ENCODE results near the gene BANP. TPM values are rescaled to one million over a fixed set of nuclear protein-coding genes. Genes with fewer than 3 reads are reported as not detected.

The BANP gene
- total RNA-seq, 1 experiment from 2014 or later: 24.2 TPM

DNA sequence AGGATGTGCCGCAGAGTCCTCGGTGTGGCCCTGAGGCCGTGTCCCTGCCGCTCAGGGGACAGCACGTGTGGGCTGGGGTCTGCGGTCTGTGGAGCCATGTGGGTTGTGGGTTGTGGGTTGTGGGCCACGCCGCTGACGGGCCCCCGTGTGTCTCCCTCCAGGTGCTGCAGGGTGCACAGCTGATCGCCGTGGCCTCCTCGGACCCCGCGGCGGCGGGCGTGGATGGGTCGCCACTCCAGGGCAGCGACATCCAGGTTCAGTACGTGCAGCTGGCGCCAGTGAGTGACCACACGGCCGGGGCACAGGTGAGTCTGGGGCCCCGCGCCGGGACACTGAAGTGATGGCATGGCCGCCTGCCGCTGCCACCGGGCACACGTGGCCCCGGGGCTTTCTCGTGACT, 120.7 kb downstream of the BANP start:
- Histone ChIP-seq H3K4me1 (ENCODE audit: insufficient read depth, low read length) (no peaks in the 10 kb centered on the region), H3K79me2 (ENCODE audit: low read length) (no peaks in the 10 kb centered on the region), H4K20me1 (ENCODE audit: low read length) (no peaks in the 10 kb centered on the region), H2AFZ (ENCODE audit: low read length) (no peak overlapping the region), H3K27ac (ENCODE audit: low read length) (no peak overlapping the region), H3K4me2 (ENCODE audit: low read length) (no peak overlapping the region), H3K9me2 (replicated peaks; ENCODE audit: low read length) (no peaks in the 10 kb centered on the region), H3K9me3 (ENCODE audit: low read length) (no peaks in the 10 kb centered on the region), H3K4me3 (ENCODE audit: low read length) (no peak overlapping the region), H3K9ac (ENCODE audit: low read length) (no peak overlapping the region), H3K27me3 (ENCODE audit: low read length) (no peaks in the 10 kb centered on the region), H3F3A (ENCODE audit: low read length, unreplicated experiment) (no peaks in the 10 kb centered on the region), H3K36me3 (ENCODE audit: low read depth, low read length) (no peaks in the 10 kb centered on the region)
- intact Hi-C loops (cut with micrococcal nuclease): no loop called here
- no peak for DNase-seq
- POLR2A ChIA-PET (ENCODE audit: unreplicated experiment): no interaction called here
- BruUV-seq (replicated peaks): no TSS peak
- no peak for TF ChIP-seq EZH2 (IDR thresholded peaks at IDR 0.05; ENCODE audit: low read length, unreplicated experiment)
- TF ChIP-seq EZH2phosphoT487 (IDR thresholded peaks at IDR 0.05; ENCODE audit: borderline replicate concordance, low read length): no peak
- TF ChIP-seq, protein P1, sequence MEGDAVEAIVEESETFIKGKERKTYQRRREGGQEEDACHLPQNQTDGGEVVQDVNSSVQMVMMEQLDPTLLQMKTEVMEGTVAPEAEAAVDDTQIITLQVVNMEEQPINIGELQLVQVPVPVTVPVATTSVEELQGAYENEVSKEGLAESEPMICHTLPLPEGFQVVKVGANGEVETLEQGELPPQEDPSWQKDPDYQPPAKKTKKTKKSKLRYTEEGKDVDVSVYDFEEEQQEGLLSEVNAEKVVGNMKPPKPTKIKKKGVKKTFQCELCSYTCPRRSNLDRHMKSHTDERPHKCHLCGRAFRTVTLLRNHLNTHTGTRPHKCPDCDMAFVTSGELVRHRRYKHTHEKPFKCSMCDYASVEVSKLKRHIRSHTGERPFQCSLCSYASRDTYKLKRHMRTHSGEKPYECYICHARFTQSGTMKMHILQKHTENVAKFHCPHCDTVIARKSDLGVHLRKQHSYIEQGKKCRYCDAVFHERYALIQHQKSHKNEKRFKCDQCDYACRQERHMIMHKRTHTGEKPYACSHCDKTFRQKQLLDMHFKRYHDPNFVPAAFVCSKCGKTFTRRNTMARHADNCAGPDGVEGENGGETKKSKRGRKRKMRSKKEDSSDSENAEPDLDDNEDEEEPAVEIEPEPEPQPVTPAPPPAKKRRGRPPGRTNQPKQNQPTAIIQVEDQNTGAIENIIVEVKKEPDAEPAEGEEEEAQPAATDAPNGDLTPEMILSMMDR (conservative IDR thresholded peaks at IDR 0.05; ENCODE audit: low read depth, low read length): no peak
- no peak for ATAC-seq
- CTCF ChIA-PET: no interaction called here

DNA sequence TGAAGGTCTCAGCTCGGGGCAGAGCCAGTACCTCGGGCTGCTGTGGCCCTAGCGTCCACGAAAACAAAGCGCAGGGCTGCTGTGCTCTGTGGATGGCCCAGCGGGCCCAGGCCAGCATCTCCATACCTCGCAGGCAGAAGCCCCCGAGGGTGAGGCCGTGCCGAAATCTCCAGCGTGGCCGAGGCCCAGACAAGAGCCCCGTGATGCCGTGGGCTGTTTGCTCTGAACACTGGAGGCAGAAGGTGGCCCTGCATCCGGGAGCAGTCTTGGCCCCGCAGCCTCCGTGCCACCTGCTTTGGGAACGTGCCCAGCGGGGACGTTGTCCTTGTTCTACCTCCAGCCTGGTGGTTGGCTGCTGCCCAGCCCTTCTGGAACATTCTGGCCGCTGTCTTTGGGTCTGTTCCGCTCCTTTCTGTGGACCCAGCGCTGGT, 121.4 kb downstream of the BANP start:
- no peak for DNase-seq
- H3K27ac ChIP-seq (ENCODE audit: low read length): no peak overlapping the region
- POLR2A ChIA-PET (ENCODE audit: unreplicated experiment): no interaction called here
- intact Hi-C loops (cut with micrococcal nuclease): no loop called here
- no peaks in the 10 kb centered on the region for H4K20me1 ChIP-seq (ENCODE audit: low read length)
- no peaks in the 10 kb centered on the region for H3K9me2 ChIP-seq (replicated peaks; ENCODE audit: low read length)
- H3F3A ChIP-seq (ENCODE audit: low read length, unreplicated experiment): no peaks in the 10 kb centered on the region
- no peaks in the 10 kb centered on the region for H3K9me3 ChIP-seq (ENCODE audit: low read length)
- H3K4me2 ChIP-seq (ENCODE audit: low read length): no peak overlapping the region
- no peak overlapping the region for H2AFZ ChIP-seq (ENCODE audit: low read length)
- BruUV-seq (replicated peaks): no TSS peak
- ATAC-seq: no peak
- no peaks in the 10 kb centered on the region for H3K27me3 ChIP-seq (ENCODE audit: low read length)
- CTCF ChIA-PET: no interaction called here
- H3K36me3 ChIP-seq (ENCODE audit: low read depth, low read length): no peaks in the 10 kb centered on the region
- H3K79me2 ChIP-seq (ENCODE audit: low read length): no peaks in the 10 kb centered on the region
- no peak overlapping the region for H3K9ac ChIP-seq (ENCODE audit: low read length)
- H3K4me3 ChIP-seq (ENCODE audit: low read length): no peak overlapping the region
- no peak for TF ChIP-seq EZH2 (IDR thresholded peaks at IDR 0.05; ENCODE audit: low read length, unreplicated experiment)
- TF ChIP-seq, protein P1 (conservative IDR thresholded peaks at IDR 0.05; ENCODE audit: low read depth, low read length): no peak
- TF ChIP-seq EZH2phosphoT487 (IDR thresholded peaks at IDR 0.05; ENCODE audit: borderline replicate concordance, low read length): no peak
- H3K4me1 ChIP-seq (ENCODE audit: insufficient read depth, low read length): no peaks in the 10 kb centered on the region

DNA sequence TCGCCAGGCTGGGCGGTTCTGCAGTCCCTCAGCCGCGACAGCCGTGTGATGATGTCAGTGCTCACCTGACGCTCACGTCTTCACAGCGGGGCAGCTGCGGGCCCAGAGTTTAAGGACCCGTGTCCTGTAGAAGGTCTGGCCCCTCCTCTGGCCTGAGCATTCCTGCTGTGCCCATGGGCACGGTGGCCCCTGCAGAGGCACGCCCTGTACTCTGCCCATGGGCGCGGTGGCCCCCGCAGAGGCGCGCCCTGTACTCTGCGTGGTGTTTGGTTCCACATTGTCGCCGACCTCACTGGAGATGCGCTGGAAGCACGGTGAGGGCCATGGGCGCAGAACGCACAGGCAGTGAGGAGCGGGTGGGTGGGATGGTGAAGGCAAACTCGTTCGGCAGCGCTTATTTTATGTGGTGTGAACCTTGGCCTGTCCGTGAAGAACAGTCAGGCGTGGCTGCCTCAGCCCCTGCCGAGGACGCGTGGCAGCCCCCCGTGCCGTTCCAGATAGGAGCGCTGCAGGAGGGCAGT, 122.0 kb downstream of the BANP start:
- H3K36me3 ChIP-seq (ENCODE audit: low read depth, low read length): no peaks in the 10 kb centered on the region
- H3K27me3 ChIP-seq (ENCODE audit: low read length): no peaks in the 10 kb centered on the region
- ChIA-PET POLR2A (ENCODE audit: unreplicated experiment) (no interaction called here), CTCF (no interaction called here)
- H3K9me2 ChIP-seq (replicated peaks; ENCODE audit: low read length): no peaks in the 10 kb centered on the region
- H4K20me1 ChIP-seq (ENCODE audit: low read length): no peaks in the 10 kb centered on the region
- no peaks in the 10 kb centered on the region for H3K79me2 ChIP-seq (ENCODE audit: low read length)
- no TSS peak for BruUV-seq (replicated peaks)
- ATAC-seq (no peak), DNase-seq (no peak)
- H3K9me3 ChIP-seq (ENCODE audit: low read length): no peaks in the 10 kb centered on the region
- TF ChIP-seq EZH2 (IDR thresholded peaks at IDR 0.05; ENCODE audit: low read length, unreplicated experiment) (no peak), EZH2phosphoT487 (IDR thresholded peaks at IDR 0.05; ENCODE audit: borderline replicate concordance, low read length) (no peak)
- TF ChIP-seq, protein P1 (conservative IDR thresholded peaks at IDR 0.05; ENCODE audit: low read depth, low read length): no peak
- no peak overlapping the region for H3K4me3 ChIP-seq (ENCODE audit: low read length)
- H3K4me1 ChIP-seq (ENCODE audit: insufficient read depth, low read length): no peaks in the 10 kb centered on the region
- no peak overlapping the region for H3K4me2 ChIP-seq (ENCODE audit: low read length)
- intact Hi-C loops (cut with micrococcal nuclease): no loop called here
- H3K9ac ChIP-seq (ENCODE audit: low read length): no peak overlapping the region
- no peaks in the 10 kb centered on the region for H3F3A ChIP-seq (ENCODE audit: low read length, unreplicated experiment)
- no peak overlapping the region for H3K27ac ChIP-seq (ENCODE audit: low read length)
- H2AFZ ChIP-seq (ENCODE audit: low read length): no peak overlapping the region

Data from PC-3 (cell line).